Fibroblast of lung (primary cell): ENCODE data around the gene PER2.

Experiments used
- CTCF ChIP-seq, 2 donors: IDR thresholded peaks in 1 of 2; conservative IDR thresholded peaks in 1 of 2; 1 replicate in 1 of 2; 2 replicates in 1 of 2; pipeline ENCODE4 v1.5.1; 2011 to 2012; ENCODE audit warnings: low read length in 2 of 2, control low read depth in 1 of 2, inconsistent platforms in 1 of 2, low read depth in 1 of 2, mild to moderate bottlenecking in 1 of 2
- EZH2 ChIP-seq: IDR thresholded peaks from 2 replicates; pipeline ENCODE4 v1.5.1; 2012; ENCODE audit warnings: low read length, control low read depth, mild to moderate bottlenecking; ENCODE audit errors: missing control alignments

- TF ChIP-seq CTCF (conservative IDR thresholded peaks at IDR 0.05 in 1 of 2, IDR thresholded peaks at IDR 0.05 in 1 of 2; ENCODE audit: low read depth in 1 of 2, low read length in 2 of 2) (no peak), EZH2 (no peak)
Observed at GRCh38 chr2:238267341-238267710, 21.1 kb downstream of the PER2 start.
